A549 (cell line): ENCODE results near the gene OTOG. TPM values are rescaled to one million over a fixed set of nuclear protein-coding genes. Genes with fewer than 3 reads are reported as not detected.

Experiments used
- ATAC-seq, 2 experiments: fragments of 200-7000 bp in 1 of 2; fragments of >200 bp in 1 of 2; cut with Nextera tagmentation in 1 of 2; cut with Tn5 transposase in 1 of 2; 3 replicates each; pipeline versions ENCODE4 v1.8.0 to v1.9.1; 2018 to 2020; ENCODE audit warnings: mild to moderate bottlenecking in 1 of 2, moderate library complexity in 1 of 2
- CTCF ChIA-PET: fragments of 300-600 bp; sonication (Branson Sonifier 250); formaldehyde crosslinking; extraction: SDS; loops from one replicate; lab custom pipeline; 2021; ENCODE audit warnings: antibody characterized with exemption, inconsistent platforms; lab: Yijun Ruan, JAX
- POLR2A ChIA-PET: fragments of 350-600 bp; formaldehyde crosslinking; extraction: SDS; loops from one replicate; lab custom pipeline; 2021; ENCODE audit warnings: antibody characterized with exemption, inconsistent platforms; lab: Yijun Ruan, JAX
- DNase-seq, 2 experiments: peaks; one replicate each; pipeline versions ENCODE4 v3.0.0 to v3.0.0-alpha.2; 2011 to 2016; ENCODE audit warnings: low read depth in 1 of 2, low spot score in 1 of 2
- FAIRE-seq: peaks from 2 replicates; lab custom pipeline; 2011; peaks lifted over from hg19 to GRCh38; lab: Jason Lieb, UNC
- H3K27ac ChIP-seq, 2 experiments: fragments of >200 bp; sonication (Bioruptor Twin); formaldehyde crosslinking; 3 replicates each; pipeline ENCODE4 v1.5.1; 2016 to 2017
- H3K4me1 ChIP-seq: fragments of >200 bp; sonication (Bioruptor Twin); formaldehyde crosslinking; 3 replicates; pipeline ENCODE4 v1.6.1; 2016
- H3K4me2 ChIP-seq: fragments of >200 bp; sonication (Bioruptor Twin); formaldehyde crosslinking; 3 replicates; pipeline ENCODE4 v1.6.1; 2016
- H3K4me3 ChIP-seq: fragments of >200 bp; sonication (Bioruptor Twin); formaldehyde crosslinking; 3 replicates; pipeline ENCODE4 v1.5.1; 2016
- H3K9me3 ChIP-seq: fragments of >200 bp; sonication (Bioruptor Twin); formaldehyde crosslinking; 3 replicates; pipeline ENCODE4 v1.6.1; 2016
- ATOH8 ChIP-seq: fragments of 250-450 bp; sonication (Bioruptor Pico); IDR thresholded peaks from 2 replicates; pipeline ENCODE4 v1.5.0; 2020; ENCODE audit warnings: low read depth, mild to moderate bottlenecking, moderate library complexity
- BCL3 ChIP-seq: fragments of >200 bp; sonication (Bioruptor Twin); formaldehyde crosslinking; IDR thresholded peaks from 3 replicates; pipeline ENCODE4 v1.6.1; 2016
- BHLHE40 ChIP-seq: IDR thresholded peaks from 2 replicates; pipeline ENCODE4 v1.6.1; 2012; ENCODE audit warnings: low read depth, low read length, inconsistent platforms
- CBX8 ChIP-seq: fragments of 200-600 bp; sonication (generic); IDR thresholded peaks from 2 replicates; pipeline ENCODE4 v1.6.1; 2016
- CHD2 ChIP-seq: fragments of 150-350 bp; IDR thresholded peaks from 2 replicates; pipeline ENCODE4 v1.6.1; 2014; ENCODE audit warnings: low read length; ENCODE audit not compliant: partially characterized antibody
- CTCF ChIP-seq: fragments of >200 bp; sonication (Bioruptor Twin); formaldehyde crosslinking; IDR thresholded peaks from 3 replicates; pipeline ENCODE4 v1.5.1; 2016
- E2F6 ChIP-seq: IDR thresholded peaks from 2 replicates; pipeline ENCODE4 v1.6.1; 2012; ENCODE audit warnings: low read depth, borderline replicate concordance
- ELK1 ChIP-seq: fragments of 150-350 bp; IDR thresholded peaks from 2 replicates; pipeline ENCODE4 v1.6.1; 2014; ENCODE audit warnings: low read depth, mild to moderate bottlenecking, low read length
- EP300 ChIP-seq, 2 experiments: fragments of >200 bp; sonication (Bioruptor Twin); formaldehyde crosslinking; IDR thresholded peaks; 2 replicates in 1 of 2; 3 replicates in 1 of 2; pipeline ENCODE4 v1.6.1; 2016 to 2017
- ESRRA ChIP-seq: fragments of 150-350 bp; IDR thresholded peaks from 2 replicates; pipeline ENCODE4 v1.6.1; 2014; ENCODE audit warnings: mild to moderate bottlenecking, low read length, borderline replicate concordance
- FOSB ChIP-seq: fragments of 250-450 bp; sonication (Bioruptor Pico); IDR thresholded peaks from 2 replicates; pipeline ENCODE4 v1.5.0; 2020; ENCODE audit warnings: mild to moderate bottlenecking, moderate library complexity
- FOXS1 ChIP-seq: fragments of 250-450 bp; sonication (Bioruptor Pico); IDR thresholded peaks from 2 replicates; pipeline ENCODE4 v1.5.0; 2020; ENCODE audit warnings: mild to moderate bottlenecking, moderate library complexity
- HEYL ChIP-seq: fragments of 250-450 bp; sonication (Bioruptor Pico); IDR thresholded peaks from 2 replicates; pipeline ENCODE4 v1.8.0; 2021; ENCODE audit warnings: mild to moderate bottlenecking, moderate library complexity
- HMGXB4 ChIP-seq: fragments of 250-450 bp; sonication (Bioruptor Pico); IDR thresholded peaks from 2 replicates; pipeline ENCODE4 v1.5.0; 2021; ENCODE audit warnings: mild to moderate bottlenecking, moderate library complexity, borderline replicate concordance
- KDM1A ChIP-seq: fragments of 200-600 bp; sonication (generic); IDR thresholded peaks from 2 replicates; pipeline ENCODE4 v1.6.1; 2016; ENCODE audit warnings: low read depth, mild to moderate bottlenecking
- NR3C1 ChIP-seq: fragments of >200 bp; sonication (Bioruptor Twin); formaldehyde crosslinking; IDR thresholded peaks from 3 replicates; pipeline ENCODE4 v1.6.1; 2017
- RFX5 ChIP-seq: fragments of 450-650 bp; IDR thresholded peaks from 2 replicates; pipeline ENCODE4 v1.7.1; 2014; ENCODE audit warnings: antibody characterized with exemption, mild to moderate bottlenecking, moderate library complexity
- RNF2 ChIP-seq: fragments of 200-600 bp; sonication (generic); IDR thresholded peaks from 2 replicates; pipeline ENCODE4 v1.6.1; 2016; ENCODE audit warnings: low read depth, mild to moderate bottlenecking, antibody characterized with exemption, moderate library complexity, borderline replicate concordance
- TFCP2L1 ChIP-seq: fragments of 250-450 bp; sonication (Bioruptor Pico); IDR thresholded peaks from 2 replicates; pipeline ENCODE4 v1.5.0; 2021; ENCODE audit warnings: mild to moderate bottlenecking
- USF2 ChIP-seq: fragments of 450-650 bp; IDR thresholded peaks from 2 replicates; pipeline ENCODE4 v1.6.1; 2014; ENCODE audit warnings: antibody characterized with exemption
- ZC3H11A ChIP-seq: fragments of 450-650 bp; IDR thresholded peaks from 2 replicates; pipeline ENCODE4 v1.6.1; 2014; ENCODE audit warnings: antibody characterized with exemption, mild to moderate bottlenecking
- ZNF302 ChIP-seq: fragments of 250-450 bp; sonication (Bioruptor Pico); IDR thresholded peaks from 2 replicates; pipeline ENCODE4 v1.9.0; 2021; ENCODE audit warnings: inconsistent platforms, mild to moderate bottlenecking, moderate library complexity
- WGBS: methylation state at CpG from one replicate; pipeline ENCODE4 v1.1.6; 2017; ENCODE audit errors: missing lambda C conversion rate; 5-methylcytosine and 5-hydroxymethylcytosine counted together
- polyA plus RNA-seq, 4 experiments: library from polyadenylated mRNA; depleted of rRNA in 3 of 4; stranded (reverse); fragments of >200 nt; fragmentation: RNase III in 1 of 4; extraction: RNeasy Plus Mini Kit Qiagen cat#74134 plus additional on column Dnase treatment in 1 of 4; gene quantifications; 2 replicates in 3 of 4; 3 replicates in 1 of 4; pipeline ENCODE4 v1.2.3, GENCODE V29; 2011 to 2017

Gene OTOG
- polyA plus RNA-seq, 2 of the 4 experiments (the other 2 are of a cell fraction), result not detected

- TF ChIP-seq ATOH8 (CRISPR knock-in tag) (no peak), BHLHE40 (no peak), HMGXB4 (CRISPR knock-in tag) (no peak), HEYL (CRISPR knock-in tag) (no peak), ZNF302 (CRISPR knock-in tag) (no peak), ELK1 (no peak), EP300 (IDR thresholded peaks at IDR 0.05) (no peak), TFCP2L1 (no peak), NR3C1 (no peak), E2F6 (no peak), RFX5 (no peak), CBX8 (no peak), RNF2 (no peak), ESRRA (no peak), BCL3 (no peak)
- WGBS, result 56% methylated on average over 7 of the region's 7 CpGs
- DNase-seq, result no peak
- Histone ChIP-seq H3K27ac (no peak overlapping the region), H3K4me1 (no peaks in the 10 kb centered on the region), H3K4me3 (no peak overlapping the region), H3K4me2 (no peak overlapping the region), H3K9me3 (no peaks in the 10 kb centered on the region)
- ATAC-seq, result no peak
- FAIRE-seq, result no peak
- ChIA-PET CTCF (interaction anchor here (6.9 to 45.8 kb wide), 3 partner anchors 9 to 135 kb away, joined by 89 to 1119 read pairs (median 281); partner anchors contain the start of gene KCNJ11), POLR2A (no interaction called here)
These were observed 27.8 kb upstream of the OTOG start for GRCh38 chr11:17519061-17519885.

- H3K4me1 ChIP-seq, result no peaks in the 10 kb centered on the region
- ATAC-seq (no peak), DNase-seq (no peak), FAIRE-seq (no peak)
- ChIA-PET CTCF (interaction anchor here (6.9 to 45.8 kb wide), 3 partner anchors 7 to 137 kb away, joined by 89 to 1119 read pairs (median 281); partner anchors contain the start of gene KCNJ11), POLR2A (no interaction called here)
- H3K4me3 ChIP-seq, result no peak overlapping the region
- no peaks in the 10 kb centered on the region for H3K9me3 ChIP-seq
- H3K27ac ChIP-seq, result no peak overlapping the region
- 82% methylated on average over 11 of the region's 11 CpGs for WGBS
- H3K4me2 ChIP-seq, result no peak overlapping the region
- TF ChIP-seq USF2 (no peak), FOSB (CRISPR knock-in tag) (no peak), NR3C1 (no peak), FOXS1 (CRISPR knock-in tag) (no peak), KDM1A (no peak), CTCF (no peak), CHD2 (no peak), ZC3H11A (no peak), E2F6 (no peak)
These were observed 25.8 kb upstream of the OTOG start for GRCh38 chr11:17521106-17521900.
